NAMALWA (cell line): ENCODE data around the gene WDR87.
"Not testable (repeated sequence)": the region's sequence is repeated elsewhere in the genome, so short reads cannot be mapped to it uniquely, and the experiment has no call there.

ENCODE experiments used
- DNase-seq: peaks from one replicate; pipeline ENCODE4 v3.0.0-alpha.2; 2015; ENCODE audit warnings: low spot score

WDR87 gene

DNA sequence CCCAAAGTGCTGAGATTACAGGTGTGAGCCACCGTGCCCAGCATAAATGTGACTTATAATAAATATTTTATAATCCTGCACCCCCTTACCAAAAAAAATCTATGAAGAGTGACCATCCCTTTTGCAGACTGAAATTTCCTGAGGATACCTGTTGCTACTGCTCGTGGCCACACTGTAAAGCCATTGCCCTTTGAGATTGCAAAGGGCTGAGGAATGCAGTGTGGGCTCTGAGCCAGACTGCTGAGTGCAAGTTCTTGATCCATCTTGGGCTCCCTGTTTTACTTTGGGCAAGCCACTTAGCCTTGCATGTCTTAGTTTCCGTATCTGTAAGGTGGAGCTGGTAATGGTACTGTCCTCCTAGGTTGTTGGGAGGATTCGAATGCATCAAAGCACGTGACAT lies 24.0 kb upstream of the WDR87 start:
- DNase-seq: no peak

DNA sequence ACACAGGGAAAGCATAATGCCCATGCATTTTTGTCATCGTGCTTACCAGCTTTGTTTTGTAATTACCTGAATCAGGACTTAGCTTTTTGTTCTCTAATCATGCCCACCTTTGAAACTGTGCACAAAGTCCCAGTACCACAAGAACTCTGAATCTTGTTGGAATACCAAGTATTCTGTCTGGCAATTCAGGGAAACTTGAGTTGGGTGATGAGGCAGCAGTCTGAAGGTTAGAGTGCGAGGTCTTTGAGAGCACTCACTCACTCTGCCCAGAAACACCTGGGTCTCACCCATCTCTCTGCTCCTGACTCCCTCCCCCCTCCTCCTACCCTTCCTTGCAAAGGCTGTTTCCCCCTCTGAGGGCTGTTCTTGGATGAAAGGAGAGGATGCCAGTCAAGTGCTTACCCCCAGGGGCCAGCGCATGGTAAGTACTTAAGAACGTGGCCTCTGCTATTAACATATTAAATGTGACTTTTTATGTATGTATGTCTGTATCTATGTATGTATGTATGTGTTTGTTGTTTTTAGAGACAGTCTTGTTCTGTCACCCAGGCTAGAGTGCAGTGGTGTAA lies 23.0 kb upstream of the WDR87 start:
- no peak for DNase-seq

DNA sequence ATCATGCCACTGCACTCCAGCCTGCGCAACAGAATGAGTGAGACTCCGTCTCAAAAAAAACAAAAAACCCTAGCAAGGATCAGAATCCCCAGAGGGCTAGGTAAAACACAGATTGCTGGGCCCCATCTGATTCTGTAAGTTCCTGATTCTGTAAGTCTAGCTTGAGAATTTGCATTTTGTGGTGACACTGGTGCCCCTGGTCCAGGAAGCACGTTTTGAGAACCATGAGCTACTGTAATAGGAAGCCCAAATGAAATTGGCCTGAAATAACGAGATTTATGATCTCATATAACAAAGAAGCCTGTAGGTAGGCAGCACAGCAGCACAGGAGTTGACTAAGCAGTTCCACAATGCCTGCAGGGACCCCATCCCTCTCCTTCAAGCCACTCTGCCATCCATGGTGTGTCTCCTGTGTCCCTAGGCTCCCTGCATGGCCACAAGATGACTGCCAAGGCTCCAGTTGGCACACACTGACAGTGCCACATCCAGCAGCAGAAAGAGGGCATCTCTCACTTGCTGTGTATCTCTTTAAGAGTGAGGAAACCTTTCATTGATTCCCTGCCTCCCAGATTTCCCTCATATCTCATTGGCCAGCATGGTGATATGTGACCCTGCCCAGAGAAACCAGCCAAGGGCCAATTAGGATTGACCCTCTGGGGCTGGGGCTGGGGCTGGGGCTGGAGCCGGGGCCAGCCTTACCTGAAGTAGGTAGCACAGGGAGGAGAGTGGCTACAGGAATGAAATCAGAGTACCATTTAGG lies 22.3 kb upstream of the WDR87 start:
- peak; percentile 89 for DNase-seq

DNA sequence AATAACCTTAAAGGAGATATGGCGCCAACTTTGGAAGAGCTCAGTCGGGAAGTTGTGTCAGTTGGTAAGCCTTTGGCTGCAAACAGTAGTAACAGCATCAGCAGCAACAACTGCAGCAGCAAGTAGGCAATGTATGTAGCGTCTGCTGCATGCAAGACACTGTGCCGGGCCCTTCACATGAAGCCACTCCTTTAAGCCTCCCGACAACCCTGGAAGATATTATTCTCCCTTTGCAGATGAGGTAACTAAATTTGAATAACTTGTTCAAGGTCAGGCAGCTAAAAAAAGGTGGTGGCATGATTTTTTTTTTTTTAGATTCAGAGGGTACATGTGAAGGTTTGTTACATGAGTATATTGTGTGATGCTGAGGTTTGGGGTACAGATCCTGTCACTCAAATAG lies 20.3 kb upstream of the WDR87 start:
- DNase-seq: no peak

DNA sequence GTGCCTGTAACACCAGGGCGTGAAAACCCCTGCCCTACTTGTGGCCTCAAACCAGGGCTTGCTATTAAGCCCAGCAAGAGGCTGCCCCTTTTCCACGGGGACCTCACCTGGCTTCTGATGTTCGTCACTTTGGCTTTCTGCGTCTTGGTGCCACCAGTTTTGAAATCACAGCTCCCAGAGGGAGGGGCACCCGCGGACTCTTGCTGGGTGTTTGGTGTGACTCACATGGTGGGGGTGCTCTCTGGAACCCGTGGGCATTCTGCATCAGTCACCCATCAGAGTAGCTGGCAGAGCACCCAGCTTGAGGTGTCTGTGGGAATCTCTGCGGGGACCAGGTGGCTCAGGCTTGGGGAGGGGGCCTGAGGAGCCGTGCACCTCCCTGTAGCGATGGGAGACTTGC lies 19.9 kb upstream of the WDR87 start:
- no peak for DNase-seq

DNA sequence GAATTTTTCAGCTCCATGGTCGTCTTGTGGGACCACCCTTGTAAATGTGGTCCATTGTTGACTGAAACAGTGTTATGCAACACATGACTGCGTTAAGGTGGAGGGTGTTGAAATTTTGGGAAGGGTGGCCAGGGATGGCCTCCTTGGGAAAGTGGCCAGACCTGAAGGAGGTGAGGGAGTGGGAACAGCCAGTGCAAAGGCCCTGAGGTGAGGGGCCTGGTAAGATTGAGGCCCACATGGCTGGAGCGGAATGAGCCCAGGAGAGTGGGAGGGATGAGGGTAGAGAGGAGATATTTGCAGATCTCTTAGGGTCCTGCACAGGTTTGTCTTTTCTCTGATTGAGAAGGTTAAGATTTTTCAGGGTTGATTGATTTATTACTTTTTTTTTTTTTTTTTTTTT lies 18.8 kb upstream of the WDR87 start:
- no peak for DNase-seq

DNA sequence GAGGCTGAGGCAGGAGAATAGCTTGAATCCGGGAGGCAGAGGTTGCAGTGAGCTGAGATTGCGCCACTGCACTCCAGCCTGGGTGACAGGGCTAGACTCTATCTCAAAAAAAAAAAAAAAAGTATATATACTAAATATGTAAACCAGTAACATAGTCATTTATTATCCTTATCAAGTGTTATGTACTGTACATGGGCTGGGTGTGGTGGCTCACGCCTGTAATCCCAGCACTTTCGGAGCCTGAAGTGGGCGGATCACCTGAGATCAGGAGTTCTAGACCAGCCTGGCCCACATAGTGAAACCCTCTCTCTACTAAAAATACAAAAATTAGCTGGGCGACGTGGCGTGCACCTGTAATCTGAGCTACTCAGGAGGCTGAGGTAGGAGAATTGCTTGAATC lies 18.2 kb upstream of the WDR87 start:
- DNase-seq: not testable (repeated sequence)

DNA sequence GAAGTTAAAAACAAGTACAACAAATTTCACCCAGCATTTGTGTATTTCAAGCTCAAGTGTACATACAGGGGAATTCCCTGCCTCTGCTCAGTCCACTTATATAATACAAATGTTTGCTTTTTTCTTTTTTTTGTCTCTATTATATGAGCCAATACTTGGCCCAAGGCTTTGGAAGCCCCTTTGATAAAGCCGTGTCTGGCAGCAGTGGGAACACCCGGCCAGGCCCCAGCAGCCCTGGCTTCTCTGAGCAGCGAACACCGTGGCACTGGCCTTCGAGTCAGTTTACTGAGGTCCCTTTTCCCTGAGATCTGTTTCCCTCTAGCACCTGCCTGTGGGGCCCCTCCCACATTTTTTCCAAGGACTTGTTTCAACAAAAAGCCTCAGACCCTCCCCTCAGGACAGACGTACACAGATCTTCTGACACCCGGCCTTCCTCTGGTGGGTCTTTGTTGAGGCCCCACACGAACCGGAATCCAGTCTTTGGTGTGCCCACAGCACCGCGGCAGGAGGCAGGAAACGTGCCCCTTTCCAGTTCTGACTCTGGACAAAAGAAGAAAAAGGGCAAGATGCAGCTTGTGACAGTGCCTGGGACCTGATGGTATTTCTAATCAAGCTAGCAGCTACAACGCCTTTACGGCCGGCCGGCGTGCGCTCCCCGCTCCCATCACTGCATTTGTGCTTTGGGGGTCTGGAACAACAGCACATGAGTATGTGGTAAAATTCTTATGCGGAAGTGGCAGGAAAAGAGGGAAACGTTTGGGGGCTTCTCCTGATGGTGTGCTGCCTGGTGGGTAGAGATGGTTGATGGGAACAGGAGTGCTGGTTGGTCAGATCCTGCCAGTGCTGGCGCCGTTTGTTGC lies 14.4 kb upstream of the WDR87 start:
- DNase-seq: no peak

DNA sequence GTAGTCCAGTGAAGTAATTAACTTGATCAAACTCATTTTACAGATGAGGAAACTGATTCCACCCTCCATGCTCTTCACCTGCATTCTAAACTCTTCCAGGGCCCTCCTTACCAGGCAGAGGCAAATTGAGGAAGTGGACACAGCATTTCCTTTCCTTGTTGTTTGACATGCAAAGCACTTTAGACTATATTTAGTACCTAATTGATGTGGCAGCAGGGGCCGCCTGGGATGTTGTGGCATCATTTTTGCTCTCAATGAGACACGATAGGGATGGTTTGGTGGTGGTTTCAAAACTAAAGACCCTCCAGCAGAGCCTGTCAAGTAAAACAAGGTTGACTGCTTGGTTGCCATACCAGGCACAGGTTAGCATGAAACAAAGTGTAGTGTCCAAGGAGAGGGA lies 8.5 kb upstream of the WDR87 start:
- peak; percentile 74 for DNase-seq

DNA sequence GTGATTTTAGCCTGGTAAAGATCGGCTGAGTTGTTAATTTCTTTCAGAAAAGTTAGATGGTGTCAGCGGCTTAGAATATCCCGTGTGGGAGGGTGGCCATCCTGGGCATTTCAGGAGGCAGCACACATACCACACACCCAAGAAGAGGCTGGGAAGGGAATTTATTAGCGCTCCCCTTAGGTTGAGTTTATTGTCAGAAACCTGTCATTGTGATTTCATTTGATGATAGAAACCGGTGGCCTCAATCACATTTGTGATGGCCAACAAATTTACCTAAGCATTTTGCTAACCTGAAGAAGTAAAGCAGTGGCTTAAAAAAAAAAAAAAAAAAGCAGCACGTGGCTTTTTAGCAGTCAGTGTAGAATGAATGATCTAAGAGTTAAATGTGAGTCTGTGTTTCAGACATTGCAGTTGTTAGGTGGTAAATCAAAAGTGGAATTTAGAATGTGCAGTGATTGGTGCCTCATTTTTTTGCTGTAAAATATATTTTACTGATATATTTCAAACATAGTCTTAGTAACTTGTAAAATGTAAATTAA lies 3.3 kb upstream of the WDR87 start:
- no peak for DNase-seq

DNA sequence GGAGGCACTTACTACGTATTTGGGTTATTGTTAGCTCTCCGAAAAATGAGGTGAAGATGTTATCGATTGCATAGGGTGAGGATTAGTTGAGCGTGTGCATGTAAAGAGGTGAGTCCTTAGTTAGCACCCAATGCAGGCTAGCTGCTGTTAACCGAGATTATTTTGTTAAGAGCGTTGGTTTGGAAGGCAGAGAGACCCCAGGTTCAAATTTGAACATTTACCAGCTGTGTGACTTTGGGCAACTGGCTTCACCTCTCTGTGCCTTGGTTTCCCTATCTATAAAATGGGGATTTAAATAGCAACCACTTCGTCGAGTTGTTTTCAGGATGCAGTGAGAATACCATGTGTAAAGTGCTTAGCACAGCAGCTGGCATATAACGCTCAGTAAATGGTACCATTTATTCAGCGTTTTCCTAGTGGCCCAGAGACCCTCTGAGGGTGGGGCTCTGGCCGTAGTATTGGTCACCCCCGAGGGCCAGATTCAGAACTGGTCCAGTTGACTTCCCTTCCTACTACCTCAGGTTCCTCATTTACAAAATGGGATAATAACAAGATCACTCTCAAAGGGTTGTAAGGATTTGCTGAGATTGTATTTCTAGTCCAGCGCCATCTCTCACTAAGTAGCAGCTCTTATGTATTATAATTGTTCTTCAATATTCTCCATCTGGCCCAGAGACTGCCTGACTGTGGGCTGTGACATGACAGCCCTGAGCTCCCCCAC lies 1.5 kb upstream of the WDR87 start:
- DNase-seq: peak; percentile 39

DNA sequence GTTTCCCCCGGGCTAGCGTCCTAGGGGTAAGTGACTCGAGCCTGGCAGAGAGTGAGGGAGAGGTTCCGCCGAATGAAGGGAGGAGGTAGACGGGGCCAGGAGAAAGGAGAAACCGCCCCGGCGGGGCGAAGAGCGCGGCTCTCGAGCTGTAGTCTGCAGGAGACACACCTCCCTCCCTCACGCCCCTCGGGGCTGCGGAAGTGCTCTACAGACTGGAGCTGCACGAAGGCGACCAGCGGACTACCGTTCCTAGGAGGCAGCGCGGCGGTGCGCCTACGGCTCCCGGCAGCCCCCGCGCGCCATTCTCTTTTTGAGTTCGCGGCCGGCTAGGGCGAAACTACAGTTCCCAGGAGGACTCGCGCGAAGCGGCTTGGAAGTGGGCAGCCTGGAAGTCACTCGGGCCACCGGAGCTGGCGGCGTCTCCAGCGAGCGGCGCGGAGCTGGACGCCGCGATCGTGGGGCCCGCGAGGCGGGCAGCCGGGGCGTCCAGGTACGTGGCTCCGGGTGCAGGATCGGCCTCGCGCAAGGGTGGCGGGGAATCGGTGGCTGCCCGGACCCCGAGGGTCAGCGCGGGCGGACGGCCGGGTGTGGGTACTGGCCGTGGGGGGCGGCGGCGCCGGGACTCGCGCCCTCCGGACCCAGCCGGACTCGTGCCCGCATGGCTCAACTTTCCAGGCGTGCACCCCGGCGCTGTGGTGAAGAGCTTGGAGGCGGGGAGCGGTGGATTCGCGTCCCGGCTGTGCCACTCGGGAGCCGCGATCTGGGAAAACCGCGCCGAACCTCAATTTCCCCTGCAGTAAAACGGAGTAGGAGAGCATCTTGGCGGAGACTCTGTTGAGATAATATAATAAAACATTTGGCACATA lies 708 bp upstream of the WDR87 start, which contains the start of gene SIPA1L3:
TSS of gene SIPA1L3 (plus strand) at position 340 of the 866 bp plus-strand sequence. CDS start 174,358 bp downstream, outside the sequence.
- DNase-seq: peak; percentile 97

DNA sequence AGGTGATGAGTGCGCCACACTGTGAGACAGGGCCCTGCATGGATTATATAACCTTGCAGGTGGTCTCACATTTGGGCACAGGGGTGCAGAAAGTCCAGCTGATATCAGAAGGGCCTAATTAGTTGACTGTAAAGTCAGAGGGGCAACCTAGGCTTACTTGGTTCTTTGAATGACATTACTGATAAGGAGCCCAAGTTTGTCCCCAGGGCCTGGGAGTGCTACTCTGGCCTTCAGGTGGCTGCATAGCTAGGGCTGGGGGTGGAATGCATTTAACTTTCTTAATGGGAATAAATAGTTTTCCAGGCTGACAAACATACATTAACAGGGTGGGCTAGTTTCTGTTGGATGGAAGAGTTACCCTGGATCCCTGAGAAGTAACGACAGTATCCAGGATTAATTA lies 3.3 kb downstream of the WDR87 start:
- DNase-seq: no peak

DNA sequence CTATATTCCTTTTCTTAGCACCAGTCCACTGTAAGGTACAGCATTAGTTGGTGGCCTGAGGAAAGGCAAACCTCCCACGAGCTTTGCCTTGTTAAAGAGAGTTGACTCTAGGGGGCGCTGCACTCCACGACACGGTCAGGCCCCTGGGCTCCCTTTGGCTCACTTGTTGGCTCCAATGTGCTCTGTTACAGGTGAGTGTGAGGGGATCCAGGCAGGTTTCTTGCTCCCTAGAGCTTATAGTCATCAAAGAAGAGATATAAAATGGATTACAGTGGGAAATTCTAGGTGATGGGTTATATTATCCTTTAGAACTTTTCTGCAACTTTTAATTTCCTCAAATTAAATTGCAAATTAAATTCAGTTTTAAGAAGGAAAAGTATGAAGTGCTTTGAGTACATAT lies 3.7 kb downstream of the WDR87 start:
- peak; percentile 87 for DNase-seq

DNA sequence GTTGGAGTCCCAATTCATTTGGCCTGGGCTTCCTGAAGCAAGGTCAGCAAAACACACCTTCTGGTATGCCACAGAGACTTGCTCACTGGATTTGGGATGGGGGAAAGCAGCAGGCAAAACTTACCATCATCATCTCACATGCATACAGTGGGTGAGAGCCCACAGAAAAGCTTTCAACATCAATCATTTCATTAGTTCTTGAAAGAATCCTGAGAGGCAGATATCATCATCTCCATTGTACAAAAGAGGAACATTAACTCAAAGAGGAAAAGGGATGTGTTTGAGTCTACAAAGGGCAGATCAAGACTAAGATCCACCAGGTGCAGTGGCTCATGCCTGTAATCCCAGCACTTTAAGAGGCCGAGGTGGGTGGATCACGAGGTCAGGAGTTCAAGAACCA lies 6.4 kb downstream of the WDR87 start:
- no peak for DNase-seq

DNA sequence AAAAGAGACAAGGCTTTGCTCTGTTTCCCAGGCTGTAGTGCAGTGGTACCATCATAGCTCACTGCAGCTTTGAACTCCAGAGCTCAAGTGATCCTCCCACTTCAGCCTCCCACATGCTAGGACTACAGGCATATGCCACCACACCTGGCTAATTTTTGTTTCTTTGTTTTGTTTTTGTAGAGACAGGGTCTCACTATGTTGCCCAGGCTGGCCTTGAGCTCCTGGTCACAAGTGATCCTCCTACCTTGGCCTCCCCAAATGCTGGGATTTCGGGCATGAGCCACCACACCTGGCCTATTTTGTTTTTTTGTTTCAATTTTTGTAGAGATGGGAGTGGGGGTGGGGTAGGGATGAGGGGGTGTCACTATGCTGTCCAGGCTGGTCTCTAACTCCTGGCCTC lies 6.9 kb downstream of the WDR87 start:
- DNase-seq: no peak

DNA sequence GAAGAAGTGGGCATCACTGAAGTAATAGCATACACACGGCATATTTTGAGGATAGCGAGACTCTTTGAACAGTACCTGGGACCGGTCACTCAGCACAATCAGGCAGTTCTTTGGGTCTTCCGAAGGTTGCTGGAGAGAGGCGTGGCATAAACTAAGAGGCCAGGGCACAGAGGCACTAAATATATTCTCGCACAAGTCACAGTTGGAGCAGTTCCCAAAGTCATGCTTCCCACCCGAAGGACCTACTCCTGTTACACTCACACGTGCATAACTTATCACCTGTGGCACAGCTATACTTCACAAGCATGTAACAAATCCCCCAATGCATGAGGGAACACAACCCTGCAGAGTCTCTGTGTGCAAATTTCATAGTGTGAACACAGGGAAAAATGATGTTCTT lies 10.2 kb downstream of the WDR87 start:
- no peak for DNase-seq

DNA sequence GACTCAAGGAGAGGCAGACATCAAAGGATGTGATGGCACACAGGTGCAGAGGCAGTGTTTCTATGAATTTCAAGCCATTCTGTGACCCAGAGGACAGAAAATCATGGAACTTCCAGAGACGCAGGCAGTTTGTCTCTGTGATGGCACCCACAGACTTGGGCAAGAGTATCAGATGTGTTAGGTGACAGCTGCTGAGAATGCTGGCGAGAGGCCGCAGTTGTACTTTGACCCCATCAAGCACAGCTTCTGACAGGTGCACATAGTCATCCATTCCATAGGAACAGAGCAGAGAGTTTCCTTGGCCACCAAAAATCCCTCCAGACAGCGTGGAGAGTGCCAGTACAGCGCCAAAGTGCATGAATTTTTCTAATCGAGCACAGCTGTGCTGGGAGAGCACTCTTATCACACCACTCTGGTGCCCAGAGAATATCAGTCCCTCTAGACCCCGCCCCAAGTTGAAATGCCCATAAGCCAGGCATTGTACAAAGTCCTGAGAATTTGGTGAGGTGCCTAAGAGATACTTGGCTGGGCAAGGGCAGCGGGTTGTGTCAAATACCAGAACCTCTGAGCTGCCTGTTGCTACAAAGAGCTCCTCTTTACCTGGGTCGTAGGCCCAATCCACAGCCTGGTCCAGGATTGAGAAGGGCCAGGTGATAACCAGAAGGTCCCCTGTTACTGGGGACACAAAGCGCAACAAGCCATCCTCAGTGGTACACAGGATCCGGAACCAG lies 12.4 kb downstream of the WDR87 start:
- no peak for DNase-seq

DNA sequence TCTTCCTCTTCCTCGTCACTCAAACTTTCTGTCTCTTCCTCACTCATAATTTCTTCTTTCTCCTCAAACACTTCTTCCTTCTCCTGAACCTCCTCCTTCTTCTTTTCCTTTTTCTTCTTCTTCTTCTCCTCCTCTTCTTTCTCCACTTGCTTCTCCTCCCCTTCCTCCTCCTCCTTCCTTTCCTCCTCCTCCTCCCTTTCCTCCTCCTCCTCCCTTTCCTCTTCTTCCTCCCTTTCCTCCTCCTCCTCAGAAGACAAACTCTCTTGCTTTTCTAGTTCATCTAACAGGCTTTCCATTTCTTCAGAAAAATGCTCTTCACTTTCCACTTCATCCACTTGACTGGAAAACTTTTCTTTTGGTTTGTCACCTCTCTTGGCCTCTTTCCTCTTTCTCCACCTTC lies 19.8 kb downstream of the WDR87 start:
- no peak for DNase-seq

DNA sequence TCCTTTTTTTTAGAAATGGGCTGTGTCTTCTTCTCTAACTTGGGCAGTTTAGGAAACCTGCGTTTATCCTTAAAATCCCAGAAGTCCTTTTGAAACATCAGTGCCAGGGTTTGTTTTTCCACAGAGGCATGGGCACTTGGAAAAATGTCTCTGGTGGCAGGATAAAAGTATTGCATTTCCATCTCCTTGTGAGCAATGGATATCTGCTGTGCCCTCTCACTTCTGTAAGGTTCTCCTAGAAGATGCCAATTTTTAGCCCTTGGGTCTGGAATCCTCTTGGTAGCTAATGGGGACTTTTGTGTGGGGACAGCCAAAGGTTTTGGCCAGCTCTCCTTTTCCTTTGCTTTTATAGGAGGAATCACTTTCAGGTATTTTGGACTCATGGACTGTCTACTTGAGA lies 21.0 kb downstream of the WDR87 start:
- DNase-seq: no peak
